Smooth muscle cell of the coronary artery (primary cell): Measurements from ENCODE around the gene HELZ2. TPM values are rescaled to one million over a fixed set of nuclear protein-coding genes. Genes with fewer than 3 reads are reported as not detected.

Source experiments
- total RNA-seq: library from RNA; depleted of rRNA; stranded (reverse); fragments of >200 nt; gene quantifications from 2 replicates; pipeline ENCODE4 v1.2.3, GENCODE V29; 2014; ENCODE audit warnings: low replicate concordance

HELZ2 gene
- 21.7 and 37.2 TPM in 2 replicates for total RNA-seq

GRCh38 chr20:63574156-63574828 is at the start of gene HELZ2:
TSS of gene HELZ2 (minus strand) at chr20:63574239. CDS start at chr20:63572385, 1,854 bp downstream.

GRCh38 chr20:63553933-63554290 is 20.1 kb downstream of the HELZ2 start, which contains the start of gene FNDC11:
TSS of gene FNDC11 (plus strand) at chr20:63554159. CDS start at chr20:63555664, 1,505 bp downstream.

GRCh38 chr20:63547725-63548480 is 26.1 kb downstream of the HELZ2 start, which contains the start of gene SRMS:
TSS of gene SRMS (minus strand) at chr20:63547749. CDS start at chr20:63547463, 286 bp downstream.

GRCh38 chr20:63536997-63537524 is 37.0 kb downstream of the HELZ2 start, which contains the start of gene PTK6:
TSS of gene PTK6 (minus strand) at chr20:63537376. CDS start at chr20:63537314, 62 bp downstream.

Other genes with a start within 250 kb of the HELZ2 start
- not detected in 2 replicates for gene CHRNA4, start 212.9 kb downstream of the HELZ2 start, total RNA-seq
- gene KCNQ2, start 101.6 kb downstream of the HELZ2 start, total RNA-seq = not detected in 2 replicates
- 0.47 and 2.5 TPM in 2 replicates for gene EEF1A2, start 75.2 kb downstream of the HELZ2 start, total RNA-seq
- 8.0 and 19.2 TPM in 2 replicates for gene PPDPF, start 53.5 kb downstream of the HELZ2 start, total RNA-seq
- gene PTK6, start 36.9 kb downstream of the HELZ2 start, total RNA-seq = under 0.01 TPM in 1 of 2 replicates, not detected in the other
- not detected in 2 replicates for gene SRMS, start 26.5 kb downstream of the HELZ2 start, total RNA-seq
- gene FNDC11, start 20.1 kb downstream of the HELZ2 start, total RNA-seq = 0.12 and 0.30 TPM in 2 replicates
- 5.6 and 6.8 TPM in 2 replicates for gene GMEB2, start 52.9 kb upstream of the HELZ2 start, total RNA-seq
- gene STMN3, start 79.2 kb upstream of the HELZ2 start, total RNA-seq = 2.0 and 6.7 TPM in 2 replicates
- gene RTEL1, start 84.1 kb upstream of the HELZ2 start, total RNA-seq = 9.2 and 12.5 TPM in 2 replicates
- gene TNFRSF6B, start 122.4 kb upstream of the HELZ2 start, total RNA-seq = 0.68 and 7.8 TPM in 2 replicates
- gene ARFRP1, start 133.7 kb upstream of the HELZ2 start, total RNA-seq = 40.9 and 87.1 TPM in 2 replicates
- 15.3 and 28.8 TPM in 2 replicates for gene ZGPAT, start 133.8 kb upstream of the HELZ2 start, total RNA-seq
- gene LIME1, start 162.4 kb upstream of the HELZ2 start, total RNA-seq = 1.4 and 2.3 TPM in 2 replicates
- 12.9 TPM in 2 replicates for gene SLC2A4RG, start 165.5 kb upstream of the HELZ2 start, total RNA-seq